Smooth muscle cell (in vitro differentiated cells): ENCODE measurements around the gene FAM8A1. TPM values are rescaled to one million over a fixed set of nuclear protein-coding genes. Genes with fewer than 3 reads are reported as not detected.

Experiments used
- DNase-seq: peaks from one replicate; lab custom pipeline; 2025; ENCODE audit not compliant: unreplicated experiment; lab: John Stamatoyannopoulos, UW
- H2AFZ ChIP-seq: fragments of 200-600 bp; sonication (generic); 2 replicates; pipeline ENCODE4 v1.6.0; 2016; ENCODE audit warnings: antibody characterized with exemption, low read depth, mild to moderate bottlenecking
- H3F3A ChIP-seq: fragments of 200-600 bp; sonication (generic); 2 replicates; pipeline ENCODE4 v1.6.0; 2017; ENCODE audit warnings: antibody characterized with exemption, low read depth
- H3K27ac ChIP-seq: fragments of 200-600 bp; sonication (generic); 2 replicates; pipeline ENCODE4 v1.5.1; 2016; ENCODE audit warnings: low read depth, mild to moderate bottlenecking
- H3K27me3 ChIP-seq: fragments of 200-600 bp; sonication (generic); 2 replicates; pipeline ENCODE4 v1.6.1; 2016; ENCODE audit warnings: low read depth, mild to moderate bottlenecking
- H3K36me3 ChIP-seq: fragments of 200-600 bp; sonication (generic); 2 replicates; pipeline ENCODE4 v1.5.1; 2016; ENCODE audit warnings: low read depth
- H3K4me1 ChIP-seq: fragments of 200-600 bp; sonication (generic); 2 replicates; pipeline ENCODE4 v1.5.1; 2016; ENCODE audit warnings: low read depth
- H3K4me2 ChIP-seq: fragments of 200-600 bp; sonication (generic); 2 replicates; pipeline ENCODE4 v1.6.0; 2016; ENCODE audit warnings: mild to moderate bottlenecking
- H3K4me3 ChIP-seq: fragments of 200-600 bp; sonication (generic); 2 replicates; pipeline ENCODE4 v1.5.1; 2016; ENCODE audit warnings: mild to moderate bottlenecking
- H3K79me2 ChIP-seq: fragments of 200-600 bp; sonication (generic); 2 replicates; pipeline ENCODE4 v1.6.0; 2016; ENCODE audit warnings: low read depth, mild to moderate bottlenecking
- H3K9ac ChIP-seq: fragments of 200-600 bp; sonication (generic); 2 replicates; pipeline ENCODE4 v1.6.0; 2016; ENCODE audit warnings: low read depth
- H3K9me3 ChIP-seq: fragments of 200-600 bp; sonication (generic); replicated peaks from 2 replicates; pipeline ENCODE4 v1.5.1; 2016; ENCODE audit warnings: low read depth
- H4K20me1 ChIP-seq: fragments of 200-600 bp; sonication (generic); 2 replicates; pipeline ENCODE4 v1.6.0; 2016; ENCODE audit warnings: low read depth
- WGBS: methylation state at CpG from one replicate; pipeline ENCODE4 v1.1.7; 2016; ENCODE audit warnings: low lambda C conversion rate; 5-methylcytosine and 5-hydroxymethylcytosine counted together
- polyA plus RNA-seq: library from polyadenylated mRNA; unstranded; fragments of >200 nt; fragmentation: Nextera tagmentation; extraction: Ambion mirVana; gene quantifications from 2 replicates; pipeline ENCODE4 v1.2.1, GENCODE V29; 2016
- total RNA-seq: library from RNA; depleted of rRNA; stranded (reverse); fragments of >200 nt; gene quantifications from 2 replicates; pipeline ENCODE4 v1.2.3, GENCODE V29; 2014
- TF ChIP-seq, protein P1 (sequence below): fragments of 200-600 bp; sonication (generic); IDR thresholded peaks from 2 replicates; pipeline ENCODE4 v1.5.1; 2017; ENCODE audit warnings: borderline replicate concordance, mild to moderate bottlenecking, antibody characterized with exemption; ENCODE audit not compliant: insufficient read depth, poor library complexity, severe bottlenecking

Gene FAM8A1
- total and polyA plus RNA-seq, 2 experiments from 2014 or later, result 11.8 to 33.2 TPM

GRCh38 chr6:17610835-17611234 lies 10.7 kb downstream of the FAM8A1 start:
- Histone ChIP-seq H3K9ac (no peak overlapping the region), H3F3A (peaks cover 4% of the 10 kb centered on the region), H4K20me1 (no peaks in the 10 kb centered on the region), H3K4me2 (no peak overlapping the region), H3K27me3 (no peaks in the 10 kb centered on the region), H3K36me3 (no peaks in the 10 kb centered on the region), H3K27ac (no peak overlapping the region), H3K4me1 (no peaks in the 10 kb centered on the region), H3K9me3 (no peaks in the 10 kb centered on the region), H3K79me2 (no peaks in the 10 kb centered on the region), H2AFZ (no peak overlapping the region), H3K4me3 (no peak overlapping the region)
- no peak for DNase-seq
- 82% methylated on average over 3 of the region's 3 CpGs for WGBS
- TF ChIP-seq, protein P1, sequence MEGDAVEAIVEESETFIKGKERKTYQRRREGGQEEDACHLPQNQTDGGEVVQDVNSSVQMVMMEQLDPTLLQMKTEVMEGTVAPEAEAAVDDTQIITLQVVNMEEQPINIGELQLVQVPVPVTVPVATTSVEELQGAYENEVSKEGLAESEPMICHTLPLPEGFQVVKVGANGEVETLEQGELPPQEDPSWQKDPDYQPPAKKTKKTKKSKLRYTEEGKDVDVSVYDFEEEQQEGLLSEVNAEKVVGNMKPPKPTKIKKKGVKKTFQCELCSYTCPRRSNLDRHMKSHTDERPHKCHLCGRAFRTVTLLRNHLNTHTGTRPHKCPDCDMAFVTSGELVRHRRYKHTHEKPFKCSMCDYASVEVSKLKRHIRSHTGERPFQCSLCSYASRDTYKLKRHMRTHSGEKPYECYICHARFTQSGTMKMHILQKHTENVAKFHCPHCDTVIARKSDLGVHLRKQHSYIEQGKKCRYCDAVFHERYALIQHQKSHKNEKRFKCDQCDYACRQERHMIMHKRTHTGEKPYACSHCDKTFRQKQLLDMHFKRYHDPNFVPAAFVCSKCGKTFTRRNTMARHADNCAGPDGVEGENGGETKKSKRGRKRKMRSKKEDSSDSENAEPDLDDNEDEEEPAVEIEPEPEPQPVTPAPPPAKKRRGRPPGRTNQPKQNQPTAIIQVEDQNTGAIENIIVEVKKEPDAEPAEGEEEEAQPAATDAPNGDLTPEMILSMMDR, result no peak

GRCh38 chr6:17612048-17612447 lies 11.9 kb downstream of the FAM8A1 start:
- WGBS, result 93% methylated on average over 4 of the region's 4 CpGs
- no peaks in the 10 kb centered on the region for H3K4me1 ChIP-seq
- H3K79me2 ChIP-seq, result no peaks in the 10 kb centered on the region
- H3K4me3 ChIP-seq, result no peak overlapping the region
- no peak overlapping the region for H3K9ac ChIP-seq
- peaks cover 4% of the 10 kb centered on the region for H3K36me3 ChIP-seq
- no peak for DNase-seq
- peak overlapping the region; percentile 18 for H3K27ac ChIP-seq
- H3K4me2 ChIP-seq, result no peak overlapping the region
- H3F3A ChIP-seq, result peaks cover 4% of the 10 kb centered on the region
- TF ChIP-seq, protein P1, result no peak
- H3K27me3 ChIP-seq, result no peaks in the 10 kb centered on the region
- H4K20me1 ChIP-seq, result no peaks in the 10 kb centered on the region
- H3K9me3 ChIP-seq, result no peaks in the 10 kb centered on the region
- H2AFZ ChIP-seq, result no peak overlapping the region

- TF ChIP-seq, protein P1, result no peak
- 98% methylated on average over 4 of the region's 4 CpGs for WGBS
- Histone ChIP-seq H3K9me3 (no peaks in the 10 kb centered on the region), H3K27ac (no peak overlapping the region), H4K20me1 (peaks cover 10% of the 10 kb centered on the region), H3F3A (no peaks in the 10 kb centered on the region), H3K4me3 (no peak overlapping the region), H3K36me3 (peaks cover 4% of the 10 kb centered on the region), H3K27me3 (no peaks in the 10 kb centered on the region), H3K4me2 (no peak overlapping the region), H2AFZ (no peak overlapping the region), H3K4me1 (no peaks in the 10 kb centered on the region), H3K79me2 (peaks cover 12% of the 10 kb centered on the region), H3K9ac (no peak overlapping the region)
- DNase-seq, result no peak
These were observed 15.7 kb downstream of the FAM8A1 start for GRCh38 chr6:17615794-17616193.

- H3K4me1 ChIP-seq, result no peaks in the 10 kb centered on the region
- WGBS, result 94% methylated on average over 2 of the region's 2 CpGs
- TF ChIP-seq, protein P1, result no peak
- H2AFZ ChIP-seq, result no peak overlapping the region
- no peaks in the 10 kb centered on the region for H3K9me3 ChIP-seq
- peaks cover 10% of the 10 kb centered on the region for H4K20me1 ChIP-seq
- H3K4me2 ChIP-seq, result no peak overlapping the region
- H3K27me3 ChIP-seq, result no peaks in the 10 kb centered on the region
- peaks cover 12% of the 10 kb centered on the region for H3K79me2 ChIP-seq
- no peak for DNase-seq
- H3K4me3 ChIP-seq, result no peak overlapping the region
- no peaks in the 10 kb centered on the region for H3F3A ChIP-seq
- H3K27ac ChIP-seq, result no peak overlapping the region
- H3K9ac ChIP-seq, result no peak overlapping the region
- H3K36me3 ChIP-seq, result peaks cover 4% of the 10 kb centered on the region
These were observed 20.9 kb downstream of the FAM8A1 start for GRCh38 chr6:17621003-17621402.
